SK-N-SH (cell line): ENCODE data around the gene MUC5AC.

Experiments used
- ELF1 ChIP-seq: IDR thresholded peaks from 2 replicates; pipeline ENCODE4 v1.4.0; 2012
- TF ChIP-seq, protein P1 (sequence below): IDR thresholded peaks from 2 replicates; pipeline ENCODE4; 2012
- TF ChIP-seq, protein P2 (sequence below): fragments of 200-600 bp; sonication (generic); IDR thresholded peaks from 2 replicates; pipeline ENCODE4 v1.6.1; 2017; ENCODE audit warnings: antibody characterized with exemption, mild to moderate bottlenecking, moderate library complexity

GRCh38 chr11:1230456-1231395, 73.0 kb downstream of the MUC5AC start:
- TF ChIP-seq, protein P1, sequence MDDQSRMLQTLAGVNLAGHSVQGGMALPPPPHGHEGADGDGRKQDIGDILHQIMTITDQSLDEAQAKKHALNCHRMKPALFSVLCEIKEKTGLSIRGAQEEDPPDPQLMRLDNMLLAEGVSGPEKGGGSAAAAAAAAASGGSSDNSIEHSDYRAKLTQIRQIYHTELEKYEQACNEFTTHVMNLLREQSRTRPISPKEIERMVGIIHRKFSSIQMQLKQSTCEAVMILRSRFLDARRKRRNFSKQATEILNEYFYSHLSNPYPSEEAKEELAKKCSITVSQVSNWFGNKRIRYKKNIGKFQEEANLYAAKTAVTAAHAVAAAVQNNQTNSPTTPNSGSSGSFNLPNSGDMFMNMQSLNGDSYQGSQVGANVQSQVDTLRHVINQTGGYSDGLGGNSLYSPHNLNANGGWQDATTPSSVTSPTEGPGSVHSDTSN, result no peak
- TF ChIP-seq, protein P2, sequence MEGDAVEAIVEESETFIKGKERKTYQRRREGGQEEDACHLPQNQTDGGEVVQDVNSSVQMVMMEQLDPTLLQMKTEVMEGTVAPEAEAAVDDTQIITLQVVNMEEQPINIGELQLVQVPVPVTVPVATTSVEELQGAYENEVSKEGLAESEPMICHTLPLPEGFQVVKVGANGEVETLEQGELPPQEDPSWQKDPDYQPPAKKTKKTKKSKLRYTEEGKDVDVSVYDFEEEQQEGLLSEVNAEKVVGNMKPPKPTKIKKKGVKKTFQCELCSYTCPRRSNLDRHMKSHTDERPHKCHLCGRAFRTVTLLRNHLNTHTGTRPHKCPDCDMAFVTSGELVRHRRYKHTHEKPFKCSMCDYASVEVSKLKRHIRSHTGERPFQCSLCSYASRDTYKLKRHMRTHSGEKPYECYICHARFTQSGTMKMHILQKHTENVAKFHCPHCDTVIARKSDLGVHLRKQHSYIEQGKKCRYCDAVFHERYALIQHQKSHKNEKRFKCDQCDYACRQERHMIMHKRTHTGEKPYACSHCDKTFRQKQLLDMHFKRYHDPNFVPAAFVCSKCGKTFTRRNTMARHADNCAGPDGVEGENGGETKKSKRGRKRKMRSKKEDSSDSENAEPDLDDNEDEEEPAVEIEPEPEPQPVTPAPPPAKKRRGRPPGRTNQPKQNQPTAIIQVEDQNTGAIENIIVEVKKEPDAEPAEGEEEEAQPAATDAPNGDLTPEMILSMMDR, result no peak
- TF ChIP-seq ELF1, result no peak
